HEK293 (cell line): ENCODE measurements around the gene DPCD.

Experiments
- CTCF ChIA-PET: fragments of 350-600 bp; formaldehyde crosslinking; extraction: SDS; loops from one replicate; lab custom pipeline; 2021; ENCODE audit warnings: antibody characterized with exemption; lab: Yijun Ruan, JAX
- POLR2A ChIA-PET: fragments of 300-600 bp; formaldehyde crosslinking; extraction: SDS; loops from one replicate; lab custom pipeline; 2020; ENCODE audit warnings: antibody characterized with exemption, inconsistent platforms; lab: Yijun Ruan, JAX
- H3K27ac ChIP-seq: fragments of 200-500 bp; sonication (Bioruptor generic); 2 replicates; pipeline ENCODE4 v1.5.1; 2014; ENCODE audit warnings: low read depth, low read length, control low read depth, inconsistent platforms; ENCODE audit errors: extremely low read depth
- H3K36me3 ChIP-seq, 2 experiments: fragments of 200-500 bp in 1 of 2; sonication (Bioruptor generic) in 1 of 2; 1 replicate in 1 of 2; 2 replicates in 1 of 2; pipeline ENCODE4 v1.5.1; 2014 to 2017; ENCODE audit warnings: inconsistent platforms in 2 of 2, low read length in 2 of 2; ENCODE audit not compliant: control insufficient read depth in 2 of 2, insufficient read depth in 1 of 2
- H3K4me1 ChIP-seq: fragments of 200-500 bp; sonication (Bioruptor generic); 2 replicates; pipeline ENCODE4 v1.5.1; 2014; ENCODE audit warnings: mild to moderate bottlenecking, low read length, inconsistent platforms; ENCODE audit not compliant: control insufficient read depth, insufficient read depth
- H3K4me3 ChIP-seq: 2 replicates; pipeline ENCODE4 v1.5.1; 2011; ENCODE audit warnings: low read depth, mild to moderate bottlenecking, control low read depth, low read length, moderate library complexity
- H3K9me3 ChIP-seq: fragments of 200-500 bp; sonication (Bioruptor generic); 2 replicates; pipeline ENCODE4 v1.5.1; 2014; ENCODE audit warnings: low read depth, low read length, inconsistent platforms; ENCODE audit not compliant: control insufficient read depth, insufficient read depth
- IKZF3 ChIP-seq: fragments of 450-650 bp; IDR thresholded peaks from 2 replicates; pipeline ENCODE4 v1.5.0; 2018; ENCODE audit warnings: missing biosample characterization, mild to moderate bottlenecking, missing genetic modification characterization, moderate library complexity
- KLF1 ChIP-seq: fragments of 450-650 bp; formaldehyde crosslinking; IDR thresholded peaks from 2 replicates; pipeline ENCODE4 v1.5.1; 2016; ENCODE audit warnings: missing biosample characterization, missing genetic modification characterization
- ZBTB8A ChIP-seq: fragments of 450-650 bp; formaldehyde crosslinking; IDR thresholded peaks from 2 replicates; pipeline ENCODE4 v1.5.1; 2016; ENCODE audit warnings: missing biosample characterization, missing genetic modification characterization
- ZNF138 ChIP-seq: fragments of 450-650 bp; formaldehyde crosslinking; IDR thresholded peaks from 2 replicates; pipeline ENCODE4 v1.5.1; 2016; ENCODE audit warnings: missing biosample characterization, missing genetic modification characterization, borderline replicate concordance
- ZNF169 ChIP-seq: fragments of 450-650 bp; formaldehyde crosslinking; IDR thresholded peaks from 2 replicates; pipeline ENCODE4 v1.5.1; 2016; ENCODE audit warnings: missing biosample characterization, missing genetic modification characterization
- ZNF184 ChIP-seq: fragments of 450-650 bp; IDR thresholded peaks from 2 replicates; pipeline ENCODE4 v1.5.1; 2018; ENCODE audit warnings: missing biosample characterization, mild to moderate bottlenecking, missing genetic modification characterization
- ZNF394 ChIP-seq: fragments of 450-650 bp; formaldehyde crosslinking; IDR thresholded peaks from 2 replicates; pipeline ENCODE4 v1.5.1; 2016; ENCODE audit warnings: missing biosample characterization, missing genetic modification characterization, mild to moderate bottlenecking, moderate library complexity, borderline replicate concordance
- ZNF501 ChIP-seq: fragments of 450-650 bp; formaldehyde crosslinking; IDR thresholded peaks from 2 replicates; pipeline ENCODE4 v1.5.1; 2016; ENCODE audit warnings: missing biosample characterization, missing genetic modification characterization
- ZNF654 ChIP-seq: fragments of 450-650 bp; formaldehyde crosslinking; IDR thresholded peaks from 2 replicates; pipeline ENCODE4 v1.5.1; 2016; ENCODE audit warnings: low read depth, missing biosample characterization, missing genetic modification characterization
- TF ChIP-seq, protein P1 (sequence below): fragments of 450-650 bp; formaldehyde crosslinking; conservative IDR thresholded peaks from 2 replicates; pipeline ENCODE4 v1.5.1; 2016; ENCODE audit warnings: low read depth, missing biosample characterization, missing genetic modification characterization
- TF ChIP-seq, protein P2 (sequence below): fragments of 450-650 bp; formaldehyde crosslinking; IDR thresholded peaks from 2 replicates; pipeline ENCODE4 v1.5.1; 2016; ENCODE audit warnings: missing biosample characterization, missing genetic modification characterization
- TF ChIP-seq, protein P3 (sequence below): fragments of 450-650 bp; formaldehyde crosslinking; IDR thresholded peaks from 2 replicates; pipeline ENCODE4 v1.5.1; 2016; ENCODE audit warnings: missing biosample characterization, missing genetic modification characterization

Gene DPCD

GRCh38 chr10:101558204-101558603 lies 29.9 kb upstream of the DPCD start:
- H3K36me3 ChIP-seq = peaks cover 0 to 23% of the 10 kb centered on the region in 2 experiments; a peak in 1 of 3 replicates
- no peak for TF ChIP-seq ZNF501 (tag by site-specific recombination)
- TF ChIP-seq, protein P1, sequence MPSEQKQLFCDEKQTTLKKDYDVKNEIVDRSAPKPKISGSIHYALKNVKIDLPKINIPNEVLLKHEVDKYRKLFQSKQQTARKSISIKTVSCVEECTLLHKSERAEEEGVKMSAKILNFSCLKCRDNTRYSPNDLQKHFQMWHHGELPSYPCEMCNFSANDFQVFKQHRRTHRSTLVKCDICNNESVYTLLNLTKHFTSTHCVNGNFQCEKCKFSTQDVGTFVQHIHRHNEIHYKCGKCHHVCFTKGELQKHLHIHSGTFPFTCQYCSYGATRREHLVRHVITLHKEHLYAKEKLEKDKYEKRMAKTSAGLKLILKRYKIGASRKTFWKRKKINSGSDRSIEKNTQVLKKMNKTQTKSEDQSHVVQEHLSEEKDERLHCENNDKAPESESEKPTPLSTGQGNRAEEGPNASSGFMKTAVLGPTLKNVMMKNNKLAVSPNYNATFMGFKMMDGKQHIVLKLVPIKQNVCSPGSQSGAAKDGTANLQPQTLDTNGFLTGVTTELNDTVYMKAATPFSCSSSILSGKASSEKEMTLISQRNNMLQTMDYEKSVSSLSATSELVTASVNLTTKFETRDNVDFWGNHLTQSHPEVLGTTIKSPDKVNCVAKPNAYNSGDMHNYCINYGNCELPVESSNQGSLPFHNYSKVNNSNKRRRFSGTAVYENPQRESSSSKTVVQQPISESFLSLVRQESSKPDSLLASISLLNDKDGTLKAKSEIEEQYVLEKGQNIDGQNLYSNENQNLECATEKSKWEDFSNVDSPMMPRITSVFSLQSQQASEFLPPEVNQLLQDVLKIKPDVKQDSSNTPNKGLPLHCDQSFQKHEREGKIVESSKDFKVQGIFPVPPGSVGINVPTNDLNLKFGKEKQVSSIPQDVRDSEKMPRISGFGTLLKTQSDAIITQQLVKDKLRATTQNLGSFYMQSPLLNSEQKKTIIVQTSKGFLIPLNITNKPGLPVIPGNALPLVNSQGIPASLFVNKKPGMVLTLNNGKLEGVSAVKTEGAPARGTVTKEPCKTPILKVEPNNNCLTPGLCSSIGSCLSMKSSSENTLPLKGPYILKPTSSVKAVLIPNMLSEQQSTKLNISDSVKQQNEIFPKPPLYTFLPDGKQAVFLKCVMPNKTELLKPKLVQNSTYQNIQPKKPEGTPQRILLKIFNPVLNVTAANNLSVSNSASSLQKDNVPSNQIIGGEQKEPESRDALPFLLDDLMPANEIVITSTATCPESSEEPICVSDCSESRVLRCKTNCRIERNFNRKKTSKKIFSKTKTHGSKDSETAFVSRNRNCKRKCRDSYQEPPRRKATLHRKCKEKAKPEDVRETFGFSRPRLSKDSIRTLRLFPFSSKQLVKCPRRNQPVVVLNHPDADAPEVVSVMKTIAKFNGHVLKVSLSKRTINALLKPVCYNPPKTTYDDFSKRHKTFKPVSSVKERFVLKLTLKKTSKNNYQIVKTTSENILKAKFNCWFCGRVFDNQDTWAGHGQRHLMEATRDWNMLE = no peak
- TF ChIP-seq, protein P2, sequence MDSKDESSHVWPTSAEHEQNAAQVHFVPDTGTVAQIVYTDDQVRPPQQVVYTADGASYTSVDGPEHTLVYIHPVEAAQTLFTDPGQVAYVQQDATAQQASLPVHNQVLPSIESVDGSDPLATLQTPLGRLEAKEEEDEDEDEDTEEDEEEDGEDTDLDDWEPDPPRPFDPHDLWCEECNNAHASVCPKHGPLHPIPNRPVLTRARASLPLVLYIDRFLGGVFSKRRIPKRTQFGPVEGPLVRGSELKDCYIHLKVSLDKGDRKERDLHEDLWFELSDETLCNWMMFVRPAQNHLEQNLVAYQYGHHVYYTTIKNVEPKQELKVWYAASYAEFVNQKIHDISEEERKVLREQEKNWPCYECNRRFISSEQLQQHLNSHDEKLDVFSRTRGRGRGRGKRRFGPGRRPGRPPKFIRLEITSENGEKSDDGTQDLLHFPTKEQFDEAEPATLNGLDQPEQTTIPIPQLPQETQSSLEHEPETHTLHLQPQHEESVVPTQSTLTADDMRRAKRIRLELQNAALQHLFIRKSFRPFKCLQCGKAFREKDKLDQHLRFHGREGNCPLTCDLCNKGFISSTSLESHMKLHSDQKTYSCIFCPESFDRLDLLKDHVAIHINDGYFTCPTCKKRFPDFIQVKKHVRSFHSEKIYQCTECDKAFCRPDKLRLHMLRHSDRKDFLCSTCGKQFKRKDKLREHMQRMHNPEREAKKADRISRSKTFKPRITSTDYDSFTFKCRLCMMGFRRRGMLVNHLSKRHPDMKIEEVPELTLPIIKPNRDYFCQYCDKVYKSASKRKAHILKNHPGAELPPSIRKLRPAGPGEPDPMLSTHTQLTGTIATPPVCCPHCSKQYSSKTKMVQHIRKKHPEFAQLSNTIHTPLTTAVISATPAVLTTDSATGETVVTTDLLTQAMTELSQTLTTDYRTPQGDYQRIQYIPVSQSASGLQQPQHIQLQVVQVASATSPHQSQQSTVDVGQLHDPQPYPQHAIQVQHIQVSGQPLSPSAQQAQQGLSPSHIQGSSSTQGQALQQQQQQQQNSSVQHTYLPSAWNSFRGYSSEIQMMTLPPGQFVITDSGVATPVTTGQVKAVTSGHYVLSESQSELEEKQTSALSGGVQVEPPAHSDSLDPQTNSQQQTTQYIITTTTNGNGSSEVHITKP (tag by site-specific recombination) = 0 out of 2 replicates have a peak, but pooled peaks have one; percentile 18
- no peak for TF ChIP-seq ZNF138 (tag by site-specific recombination)
- TF ChIP-seq ZNF169 (tag by site-specific recombination) = no peak
- no peak for TF ChIP-seq ZNF394 (tag by site-specific recombination)
- TF ChIP-seq IKZF3 (tag by site-specific recombination) = 0 out of 2 replicates have a peak, but pooled peaks have one; percentile 25
- no peak for TF ChIP-seq ZBTB8A
- TF ChIP-seq KLF1 (tag by site-specific recombination) = peak; percentile 86
- no peak for TF ChIP-seq ZNF654 (tag by site-specific recombination)
- no peak for TF ChIP-seq ZNF184 (tag by site-specific recombination)
- TF ChIP-seq, protein P3, sequence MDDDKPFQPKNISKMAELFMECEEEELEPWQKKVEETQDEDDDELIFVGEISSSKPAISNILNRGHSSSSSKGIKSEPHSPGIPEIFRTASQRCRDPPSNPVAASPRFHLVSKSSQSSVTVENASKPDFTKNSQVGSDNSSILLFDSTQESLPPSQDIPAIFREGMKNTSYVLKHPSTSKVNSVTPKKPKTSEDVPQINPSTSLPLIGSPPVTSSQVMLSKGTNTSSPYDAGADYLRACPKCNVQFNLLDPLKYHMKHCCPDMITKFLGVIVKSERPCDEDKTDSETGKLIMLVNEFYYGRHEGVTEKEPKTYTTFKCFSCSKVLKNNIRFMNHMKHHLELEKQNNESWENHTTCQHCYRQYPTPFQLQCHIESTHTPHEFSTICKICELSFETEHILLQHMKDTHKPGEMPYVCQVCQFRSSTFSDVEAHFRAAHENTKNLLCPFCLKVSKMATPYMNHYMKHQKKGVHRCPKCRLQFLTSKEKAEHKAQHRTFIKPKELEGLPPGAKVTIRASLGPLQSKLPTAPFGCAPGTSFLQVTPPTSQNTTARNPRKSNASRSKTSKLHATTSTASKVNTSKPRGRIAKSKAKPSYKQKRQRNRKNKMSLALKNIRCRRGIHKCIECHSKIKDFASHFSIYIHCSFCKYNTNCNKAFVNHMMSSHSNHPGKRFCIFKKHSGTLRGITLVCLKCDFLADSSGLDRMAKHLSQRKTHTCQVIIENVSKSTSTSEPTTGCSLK (tag by site-specific recombination) = no peak
- ChIA-PET POLR2A (no interaction called here), CTCF (interaction anchor here (0.6 to 1.6 kb wide), 6 partner anchors 12 to 517 kb away, joined by 3 to 8 read pairs (median 3); no protein-coding TSS in a partner anchor)
- H3K27ac ChIP-seq = no peak overlapping the region
- no peaks in the 10 kb centered on the region for H3K4me1 ChIP-seq
- no peak overlapping the region for H3K4me3 ChIP-seq
- H3K9me3 ChIP-seq = no peaks in the 10 kb centered on the region
